GM12865 (cell line): ENCODE results near the gene LYSMD1.
A peak's percentile ranks its signal among the peaks of the same experiment; 100 is the strongest.

Experiments
- DNase-seq: peaks from one replicate; pipeline ENCODE4 v3.0.0; 2010; ENCODE audit warnings: low read depth
- H3K4me3 ChIP-seq: 2 replicates; pipeline ENCODE4 v1.5.1; 2011; ENCODE audit warnings: mild to moderate bottlenecking, low read depth, low read length, control low read depth
- TF ChIP-seq, protein P1 (sequence below): IDR thresholded peaks from 2 replicates; pipeline ENCODE4 v1.5.1; 2011; ENCODE audit warnings: low read length, control low read depth, low read depth, inconsistent platforms; ENCODE audit not compliant: insufficient read depth; ENCODE audit errors: missing control alignments

The LYSMD1 gene

DNA sequence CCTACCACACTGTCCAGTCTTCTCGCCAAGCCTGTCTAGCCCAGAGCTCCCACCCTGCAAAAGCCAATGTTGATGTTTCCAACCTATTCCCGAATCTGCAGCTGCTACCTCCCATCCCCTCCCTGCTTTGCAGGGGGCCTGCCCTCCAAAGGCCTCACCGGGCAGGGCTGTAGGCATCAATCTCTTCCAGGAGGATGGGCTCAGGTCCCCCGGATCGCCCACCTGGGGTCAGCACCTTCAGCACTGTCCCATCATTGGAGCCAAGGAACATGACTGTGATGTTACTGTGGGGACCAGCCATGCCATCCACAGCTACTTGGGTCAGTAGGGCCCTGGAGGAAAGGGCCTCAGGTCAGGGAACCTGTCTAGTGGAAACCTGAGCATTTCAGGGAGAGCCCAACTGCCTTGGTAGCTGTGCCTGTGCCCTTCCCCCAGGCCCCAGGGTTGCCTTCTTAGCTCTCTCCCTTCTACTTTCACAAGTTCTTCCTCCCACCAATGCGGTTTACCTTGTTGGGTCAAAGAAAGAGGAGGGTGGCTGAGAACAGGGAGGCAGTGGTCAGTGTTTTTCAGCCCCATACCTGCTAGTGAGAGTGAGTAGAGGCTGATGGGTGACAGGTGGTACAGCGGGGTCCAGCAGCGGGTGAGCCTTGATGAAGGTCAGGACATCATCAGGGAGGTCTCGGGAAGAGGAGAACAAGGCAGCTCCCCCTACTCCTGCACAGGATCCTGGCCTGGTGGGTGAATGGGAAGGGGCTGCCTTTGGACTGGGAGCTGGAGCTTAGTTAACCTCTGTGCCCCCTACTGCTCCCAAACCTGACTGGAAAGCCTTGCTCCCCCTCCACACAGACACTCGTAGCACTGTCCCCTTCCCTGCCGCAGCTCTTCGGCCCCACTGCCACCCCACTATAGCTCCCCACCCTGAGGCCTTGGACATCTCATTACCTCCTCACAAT is 30.0 kb downstream of the LYSMD1 start:
- no peak overlapping the region for H3K4me3 ChIP-seq
- peak; percentile 64 for DNase-seq
- TF ChIP-seq, protein P1, sequence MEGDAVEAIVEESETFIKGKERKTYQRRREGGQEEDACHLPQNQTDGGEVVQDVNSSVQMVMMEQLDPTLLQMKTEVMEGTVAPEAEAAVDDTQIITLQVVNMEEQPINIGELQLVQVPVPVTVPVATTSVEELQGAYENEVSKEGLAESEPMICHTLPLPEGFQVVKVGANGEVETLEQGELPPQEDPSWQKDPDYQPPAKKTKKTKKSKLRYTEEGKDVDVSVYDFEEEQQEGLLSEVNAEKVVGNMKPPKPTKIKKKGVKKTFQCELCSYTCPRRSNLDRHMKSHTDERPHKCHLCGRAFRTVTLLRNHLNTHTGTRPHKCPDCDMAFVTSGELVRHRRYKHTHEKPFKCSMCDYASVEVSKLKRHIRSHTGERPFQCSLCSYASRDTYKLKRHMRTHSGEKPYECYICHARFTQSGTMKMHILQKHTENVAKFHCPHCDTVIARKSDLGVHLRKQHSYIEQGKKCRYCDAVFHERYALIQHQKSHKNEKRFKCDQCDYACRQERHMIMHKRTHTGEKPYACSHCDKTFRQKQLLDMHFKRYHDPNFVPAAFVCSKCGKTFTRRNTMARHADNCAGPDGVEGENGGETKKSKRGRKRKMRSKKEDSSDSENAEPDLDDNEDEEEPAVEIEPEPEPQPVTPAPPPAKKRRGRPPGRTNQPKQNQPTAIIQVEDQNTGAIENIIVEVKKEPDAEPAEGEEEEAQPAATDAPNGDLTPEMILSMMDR = no peak

DNA sequence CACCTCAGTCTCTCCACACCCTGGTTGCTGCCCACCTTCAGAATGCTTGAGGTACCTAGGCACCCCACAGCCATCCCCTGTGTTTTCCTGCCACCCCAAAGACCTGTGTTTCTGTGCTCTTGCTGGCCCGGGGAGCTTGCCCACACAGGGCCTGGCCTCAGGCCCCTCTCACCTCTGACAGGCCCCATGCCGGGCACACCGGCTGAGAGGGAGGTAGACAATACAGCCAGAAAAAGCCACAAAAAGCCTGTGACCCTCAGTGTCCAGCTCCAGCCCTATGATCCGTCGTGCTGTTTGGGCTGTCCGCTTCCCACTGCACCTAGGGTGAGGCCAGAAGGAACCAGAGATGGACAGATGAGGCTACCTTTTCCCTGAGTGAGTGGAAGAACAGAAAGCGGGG is 30.7 kb downstream of the LYSMD1 start:
- TF ChIP-seq, protein P1 = no peak
- no peak overlapping the region for H3K4me3 ChIP-seq
- no peak for DNase-seq

DNA sequence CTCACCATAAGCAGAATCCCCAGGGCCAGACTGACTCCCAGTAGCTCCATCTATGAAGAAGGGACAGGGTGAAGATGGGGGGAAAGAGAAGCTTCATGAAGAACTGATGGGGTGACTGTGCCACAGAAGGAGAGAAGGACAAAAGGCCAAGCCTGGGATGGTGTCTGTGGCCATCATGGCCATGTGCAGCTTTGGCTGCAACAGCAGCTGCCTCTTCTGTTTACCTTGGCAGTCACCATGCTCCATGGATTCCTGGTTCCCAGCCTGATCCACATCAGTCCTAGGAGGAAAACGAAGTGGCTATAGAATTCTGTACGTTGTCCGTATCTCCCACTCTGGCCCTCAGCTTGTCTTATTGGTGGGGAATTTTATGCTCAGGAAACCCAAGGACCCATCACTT is 31.3 kb downstream of the LYSMD1 start:
- TF ChIP-seq, protein P1 = no peak
- no peak overlapping the region for H3K4me3 ChIP-seq
- DNase-seq = no peak

DNA sequence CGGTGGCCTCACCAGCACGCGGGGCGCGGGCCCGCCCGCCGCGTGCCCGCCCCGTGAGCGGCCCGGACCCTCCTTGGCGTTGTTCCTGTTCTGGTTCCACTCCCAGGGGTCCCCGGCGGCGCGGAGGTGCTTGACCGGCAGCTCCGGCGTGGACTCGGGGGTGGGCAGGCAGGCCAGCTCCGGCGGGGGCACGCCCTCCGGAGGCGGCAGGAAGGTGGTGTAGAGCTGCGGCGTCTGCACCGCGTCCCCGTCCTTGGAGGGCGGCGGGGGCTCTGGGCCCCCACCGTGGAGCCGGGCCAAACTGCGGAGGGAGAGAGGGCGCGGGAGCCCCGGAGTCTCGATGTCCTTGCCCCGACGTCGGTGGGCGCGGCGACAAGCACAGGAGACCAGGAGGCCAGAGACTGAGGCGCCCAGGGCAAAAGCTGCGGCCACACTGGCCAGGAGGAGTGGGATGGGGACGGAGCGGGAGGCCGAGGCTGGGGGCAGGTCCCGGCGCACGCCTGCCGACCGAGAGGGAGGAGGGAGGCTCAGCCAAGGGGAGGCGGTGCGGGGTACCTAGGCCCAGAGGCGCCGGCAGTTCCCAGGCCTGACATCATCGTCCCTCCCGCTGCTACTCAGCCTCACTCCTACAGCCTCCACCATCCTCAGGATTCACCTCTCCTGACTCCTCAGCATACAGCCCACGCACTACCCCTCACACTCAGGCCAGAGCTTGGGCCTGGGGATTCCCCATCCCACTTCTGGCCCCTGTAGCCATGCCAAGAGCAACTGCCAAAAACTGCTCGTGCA is 32.5 kb downstream of the LYSMD1 start:
- no peak for DNase-seq
- TF ChIP-seq, protein P1 = no peak
- no peak overlapping the region for H3K4me3 ChIP-seq

DNA sequence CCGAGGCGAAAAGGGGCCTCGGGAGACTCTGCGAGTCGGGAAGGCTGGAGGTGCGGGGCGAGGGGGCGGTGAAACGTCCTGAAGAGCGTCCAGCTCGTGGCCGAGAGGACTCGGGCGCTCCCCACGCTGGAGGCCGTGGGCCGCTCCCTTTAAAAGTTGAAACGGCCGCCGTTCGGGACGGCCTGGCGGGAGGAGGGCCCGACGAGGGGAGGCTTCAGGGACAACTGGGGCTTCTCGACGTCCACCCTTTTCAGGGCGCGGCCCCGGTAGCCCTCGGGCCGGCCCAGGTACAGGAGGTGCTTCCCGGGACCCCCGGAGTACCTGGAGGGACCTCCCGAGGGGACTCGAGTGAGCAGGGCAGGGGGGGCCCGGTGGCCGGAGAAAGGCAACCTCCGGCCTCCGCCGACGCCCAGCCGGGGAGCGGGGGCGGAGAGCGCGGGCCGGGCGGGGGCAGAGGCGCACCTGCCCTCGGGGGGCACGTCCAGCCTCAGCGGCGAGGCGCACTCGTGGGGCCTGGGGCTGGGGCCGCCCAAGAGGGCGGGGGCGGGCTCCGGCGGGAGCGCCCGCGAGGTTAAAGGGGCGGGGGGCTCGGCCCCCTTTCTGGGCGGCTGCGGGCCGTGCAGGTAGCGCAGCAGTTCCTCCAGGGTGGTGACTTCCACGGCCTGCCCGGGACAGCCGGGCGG is 33.2 kb downstream of the LYSMD1 start:
- DNase-seq = no peak
- H3K4me3 ChIP-seq = no peak overlapping the region
- TF ChIP-seq, protein P1 = no peak

DNA sequence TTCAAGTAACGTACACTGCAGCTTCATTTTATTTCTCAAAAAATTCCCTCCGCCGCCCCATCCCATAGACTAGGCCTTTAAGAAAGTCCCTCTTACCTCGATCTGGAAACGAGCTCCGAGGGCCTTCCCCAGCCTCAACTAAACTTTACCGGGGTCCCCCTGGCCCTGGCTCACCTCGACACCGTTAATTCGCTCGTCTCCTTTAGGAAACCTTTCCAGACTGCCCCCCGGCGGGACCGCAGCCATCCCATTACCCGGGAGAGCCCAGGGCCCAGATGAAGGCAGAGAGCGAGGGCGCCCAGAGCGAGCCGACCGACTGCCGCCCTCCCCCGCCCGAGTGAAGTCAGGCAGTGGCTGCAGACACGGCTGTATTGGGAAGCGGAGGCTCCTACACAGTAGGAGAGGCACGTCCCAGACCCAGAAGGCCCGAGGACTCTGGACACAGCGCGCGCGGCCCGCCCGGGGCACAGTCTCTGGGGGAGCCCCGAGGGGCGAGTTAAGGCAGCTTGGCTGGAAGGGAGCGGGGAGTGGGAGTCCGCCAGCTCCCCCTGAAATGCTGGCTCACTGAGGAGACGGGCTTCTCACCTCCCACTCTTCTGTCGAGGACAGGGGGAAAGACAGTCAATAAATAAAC is 33.9 kb downstream of the LYSMD1 start:
- TF ChIP-seq, protein P1 = no peak
- DNase-seq = peak; percentile 9
- peak overlapping the region; percentile 41 for H3K4me3 ChIP-seq
